Measurements from ENCODE around the gene PIGZ. TPM values are rescaled to one million over a fixed set of nuclear protein-coding genes. Genes with fewer than 3 reads are reported as not detected.

The PIGZ gene
- total and polyA plus RNA-seq, 12 donors, result 2.2 to 7.7 (median 6.0) TPM

DNA sequence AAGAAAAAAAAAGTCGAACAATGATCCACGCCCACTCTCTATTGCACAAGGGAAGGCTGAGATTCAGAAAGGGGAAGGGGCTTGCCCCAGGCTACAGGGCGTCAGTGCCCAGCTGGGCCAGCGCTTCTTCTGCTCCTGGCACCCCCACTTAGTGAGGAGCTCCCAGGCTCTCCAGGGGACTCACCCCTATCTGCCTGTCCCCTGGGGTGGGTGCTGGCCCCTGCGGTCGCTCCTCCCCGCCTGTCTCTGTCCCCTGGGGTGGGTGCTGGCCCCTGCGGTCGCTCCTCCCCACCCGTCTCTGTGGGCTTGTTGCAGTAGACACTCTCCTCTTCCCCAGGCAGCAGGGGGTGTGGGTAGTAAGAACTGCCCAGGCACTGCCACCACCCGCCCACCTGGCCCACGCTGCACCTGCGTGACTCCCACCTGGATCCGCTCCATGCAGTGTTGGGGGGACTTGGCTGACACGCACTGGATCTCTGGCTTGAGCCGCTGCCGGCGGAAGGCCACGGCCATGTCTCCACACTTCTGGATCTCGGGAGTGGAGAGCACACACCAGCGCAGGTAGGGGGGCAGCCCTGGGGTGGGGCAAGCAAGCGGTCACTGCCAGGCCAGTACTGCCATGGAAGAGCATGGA lies 46.4 kb upstream of the PIGZ start:
- intact Hi-C loops (cut with DNase I), result no loop called here
- H3K4me3 ChIP-seq, result no peak overlapping the region
- peaks cover 0 to 8% (median 0%) of the 10 kb centered on the region in 9 donors for H3K4me1 ChIP-seq
- 93 to 95% methylated on average over 22 of the region's 22 CpGs for WGBS, 2 donors
- TF ChIP-seq, protein P1, sequence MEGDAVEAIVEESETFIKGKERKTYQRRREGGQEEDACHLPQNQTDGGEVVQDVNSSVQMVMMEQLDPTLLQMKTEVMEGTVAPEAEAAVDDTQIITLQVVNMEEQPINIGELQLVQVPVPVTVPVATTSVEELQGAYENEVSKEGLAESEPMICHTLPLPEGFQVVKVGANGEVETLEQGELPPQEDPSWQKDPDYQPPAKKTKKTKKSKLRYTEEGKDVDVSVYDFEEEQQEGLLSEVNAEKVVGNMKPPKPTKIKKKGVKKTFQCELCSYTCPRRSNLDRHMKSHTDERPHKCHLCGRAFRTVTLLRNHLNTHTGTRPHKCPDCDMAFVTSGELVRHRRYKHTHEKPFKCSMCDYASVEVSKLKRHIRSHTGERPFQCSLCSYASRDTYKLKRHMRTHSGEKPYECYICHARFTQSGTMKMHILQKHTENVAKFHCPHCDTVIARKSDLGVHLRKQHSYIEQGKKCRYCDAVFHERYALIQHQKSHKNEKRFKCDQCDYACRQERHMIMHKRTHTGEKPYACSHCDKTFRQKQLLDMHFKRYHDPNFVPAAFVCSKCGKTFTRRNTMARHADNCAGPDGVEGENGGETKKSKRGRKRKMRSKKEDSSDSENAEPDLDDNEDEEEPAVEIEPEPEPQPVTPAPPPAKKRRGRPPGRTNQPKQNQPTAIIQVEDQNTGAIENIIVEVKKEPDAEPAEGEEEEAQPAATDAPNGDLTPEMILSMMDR (IDR thresholded peaks at IDR 0.05), result no peak
- no peaks in the 10 kb centered on the region for H3K36me3 ChIP-seq
- no peaks in the 10 kb centered on the region for H3K9me3 ChIP-seq
- DNase-seq (no peak), ATAC-seq (peak in 1 of 8 donors; percentile 29)
- no peak overlapping the region for H3K27ac ChIP-seq
- no peaks in the 10 kb centered on the region for H3K27me3 ChIP-seq

DNA sequence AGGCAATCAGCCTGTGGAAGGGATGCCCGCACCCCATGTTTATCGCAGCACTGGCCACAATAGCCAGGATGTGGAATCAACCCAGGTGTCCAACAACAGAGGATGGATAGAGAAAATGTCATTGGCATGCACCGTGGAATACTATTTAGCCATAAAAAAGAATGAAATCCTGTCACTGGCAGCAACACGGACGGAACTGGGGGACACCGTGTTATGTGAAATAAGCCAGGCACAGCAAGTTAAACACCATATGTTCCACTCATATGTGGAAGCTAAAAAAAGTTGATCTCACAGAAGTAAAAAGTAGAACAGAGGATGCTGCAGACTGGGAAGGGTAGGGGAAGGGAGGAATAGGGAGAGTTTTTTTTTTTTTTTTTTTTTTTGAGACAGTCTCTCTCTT lies 45.4 kb upstream of the PIGZ start:
- no peak for DNase-seq
- no peaks in the 10 kb centered on the region for H3K27me3 ChIP-seq
- intact Hi-C loops (cut with DNase I), result no loop called here
- peaks cover 0 to 8% (median 0%) of the 10 kb centered on the region in 9 donors for H3K4me1 ChIP-seq
- no peak overlapping the region for H3K27ac ChIP-seq
- no peak overlapping the region for H3K4me3 ChIP-seq
- ATAC-seq, result no peak
- H3K9me3 ChIP-seq, result no peaks in the 10 kb centered on the region
- TF ChIP-seq, protein P1 (IDR thresholded peaks at IDR 0.05), result no peak
- 95 to 96% methylated on average over 6 of the region's 6 CpGs for WGBS, 2 donors
- no peaks in the 10 kb centered on the region for H3K36me3 ChIP-seq

DNA sequence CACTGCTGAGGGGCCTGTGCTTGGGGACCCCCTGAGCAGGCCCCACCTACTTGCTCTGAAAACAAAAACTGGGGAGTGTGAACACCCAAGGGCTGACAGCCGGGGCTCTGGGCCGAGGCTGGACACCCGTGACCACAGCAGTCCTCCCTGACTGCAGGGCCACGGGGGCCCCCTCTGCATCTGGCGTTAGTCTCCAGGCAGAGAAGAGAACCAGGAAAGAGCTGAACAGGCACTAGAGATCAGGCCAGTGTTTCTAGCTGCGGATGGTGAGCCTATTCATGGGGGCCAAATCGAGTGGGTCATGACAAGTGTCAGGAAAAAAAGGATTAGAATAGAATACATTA lies 43.9 kb upstream of the PIGZ start:
- Histone ChIP-seq H3K27me3 (no peaks in the 10 kb centered on the region), H3K36me3 (no peaks in the 10 kb centered on the region), H3K27ac (no peak overlapping the region), H3K4me3 (no peak overlapping the region), H3K4me1 (peaks cover 0 to 8% (median 0%) of the 10 kb centered on the region in 9 donors), H3K9me3 (no peaks in the 10 kb centered on the region)
- TF ChIP-seq, protein P1 (IDR thresholded peaks at IDR 0.05), result no peak
- ATAC-seq (no peak), DNase-seq (no peak)
- intact Hi-C loops (cut with DNase I), result no loop called here
- 78 to 95% methylated on average over 7 of the region's 7 CpGs for WGBS, 2 donors

DNA sequence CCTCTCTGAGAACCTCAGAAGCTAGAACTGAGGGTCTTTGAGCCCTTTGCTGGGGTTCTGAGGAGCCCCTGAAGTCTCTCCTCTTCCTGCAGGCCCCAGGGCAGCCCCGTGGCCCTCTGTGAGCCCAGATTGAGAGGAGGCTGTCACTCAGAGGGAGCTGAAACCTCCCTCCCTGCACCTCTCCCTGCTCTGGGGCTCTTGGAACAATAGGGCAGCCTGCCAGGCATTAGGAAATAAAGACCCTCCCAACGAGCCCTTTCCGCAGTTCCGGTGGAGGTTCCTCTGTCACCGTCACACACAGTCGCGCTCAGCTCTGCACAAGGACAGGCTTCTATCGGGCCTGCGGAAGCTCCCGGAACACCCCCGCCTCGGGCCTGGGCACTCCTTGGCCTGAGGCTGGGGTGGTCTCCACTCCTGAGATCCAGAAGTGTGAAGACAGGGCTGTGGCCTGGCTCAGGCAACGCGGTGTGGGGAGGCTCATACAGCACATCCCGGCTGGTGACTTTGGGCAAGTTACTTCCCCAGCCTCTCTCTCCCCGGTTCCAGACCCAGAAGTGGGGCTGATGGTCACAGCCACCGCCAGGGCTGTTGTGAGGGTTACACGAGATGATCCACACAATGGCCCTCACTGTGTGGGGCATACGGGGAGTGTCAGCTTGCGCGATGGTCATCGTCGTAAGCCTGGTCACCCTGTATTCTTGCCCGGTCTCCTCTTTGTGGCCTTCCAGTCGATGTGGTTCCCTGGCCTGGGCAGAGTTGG lies 43.3 kb upstream of the PIGZ start:
- Histone ChIP-seq H3K27ac (no peak overlapping the region), H3K27me3 (no peaks in the 10 kb centered on the region), H3K4me1 (peaks cover 0 to 8% (median 0%) of the 10 kb centered on the region in 9 donors), H3K36me3 (no peaks in the 10 kb centered on the region), H3K9me3 (no peaks in the 10 kb centered on the region), H3K4me3 (no peak overlapping the region)
- TF ChIP-seq, protein P1 (IDR thresholded peaks at IDR 0.05), result no peak
- 85 to 88% methylated on average over 25 of the region's 25 CpGs for WGBS, 2 donors
- intact Hi-C loops (cut with DNase I), result no loop called here
- ATAC-seq (no peak), DNase-seq (no peak)

All from heart right ventricle (tissue), 16 donors.